Measurements from ENCODE around the gene RBP3.

DNA sequence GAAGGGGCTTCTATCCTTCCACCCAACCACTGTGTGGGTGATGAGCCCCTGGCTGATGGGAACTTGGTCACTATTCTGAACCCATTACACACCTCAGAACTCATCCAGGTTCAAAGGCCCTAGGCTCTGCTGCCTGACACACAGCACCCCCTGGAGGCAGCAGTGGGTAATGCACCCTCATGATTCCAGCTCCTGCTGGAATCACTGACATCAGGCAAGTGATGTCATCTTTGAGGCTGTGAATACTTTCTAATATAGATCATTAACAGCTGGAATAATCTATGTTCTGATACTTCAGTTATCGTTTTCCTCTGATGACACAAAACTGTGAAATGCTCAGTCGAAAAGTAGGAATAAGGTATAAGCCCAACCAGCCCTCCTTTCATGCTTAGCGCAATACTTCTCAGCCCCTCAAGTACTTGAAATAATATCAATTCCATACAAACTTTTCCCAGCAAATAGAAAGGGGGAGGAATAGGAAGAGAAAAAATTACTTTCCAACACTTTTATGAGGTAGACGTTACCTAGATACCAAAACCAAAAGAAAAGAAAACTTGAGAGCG is 7.5 kb upstream of the RBP3 start:
- TF ChIP-seq, protein P1, sequence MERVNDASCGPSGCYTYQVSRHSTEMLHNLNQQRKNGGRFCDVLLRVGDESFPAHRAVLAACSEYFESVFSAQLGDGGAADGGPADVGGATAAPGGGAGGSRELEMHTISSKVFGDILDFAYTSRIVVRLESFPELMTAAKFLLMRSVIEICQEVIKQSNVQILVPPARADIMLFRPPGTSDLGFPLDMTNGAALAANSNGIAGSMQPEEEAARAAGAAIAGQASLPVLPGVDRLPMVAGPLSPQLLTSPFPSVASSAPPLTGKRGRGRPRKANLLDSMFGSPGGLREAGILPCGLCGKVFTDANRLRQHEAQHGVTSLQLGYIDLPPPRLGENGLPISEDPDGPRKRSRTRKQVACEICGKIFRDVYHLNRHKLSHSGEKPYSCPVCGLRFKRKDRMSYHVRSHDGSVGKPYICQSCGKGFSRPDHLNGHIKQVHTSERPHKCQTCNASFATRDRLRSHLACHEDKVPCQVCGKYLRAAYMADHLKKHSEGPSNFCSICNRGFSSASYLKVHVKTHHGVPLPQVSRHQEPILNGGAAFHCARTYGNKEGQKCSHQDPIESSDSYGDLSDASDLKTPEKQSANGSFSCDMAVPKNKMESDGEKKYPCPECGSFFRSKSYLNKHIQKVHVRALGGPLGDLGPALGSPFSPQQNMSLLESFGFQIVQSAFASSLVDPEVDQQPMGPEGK (CRISPR knock-in tag; IDR thresholded peaks at IDR 0.05; ENCODE audit: borderline replicate concordance) = no peak
- TF ChIP-seq, protein P2, sequence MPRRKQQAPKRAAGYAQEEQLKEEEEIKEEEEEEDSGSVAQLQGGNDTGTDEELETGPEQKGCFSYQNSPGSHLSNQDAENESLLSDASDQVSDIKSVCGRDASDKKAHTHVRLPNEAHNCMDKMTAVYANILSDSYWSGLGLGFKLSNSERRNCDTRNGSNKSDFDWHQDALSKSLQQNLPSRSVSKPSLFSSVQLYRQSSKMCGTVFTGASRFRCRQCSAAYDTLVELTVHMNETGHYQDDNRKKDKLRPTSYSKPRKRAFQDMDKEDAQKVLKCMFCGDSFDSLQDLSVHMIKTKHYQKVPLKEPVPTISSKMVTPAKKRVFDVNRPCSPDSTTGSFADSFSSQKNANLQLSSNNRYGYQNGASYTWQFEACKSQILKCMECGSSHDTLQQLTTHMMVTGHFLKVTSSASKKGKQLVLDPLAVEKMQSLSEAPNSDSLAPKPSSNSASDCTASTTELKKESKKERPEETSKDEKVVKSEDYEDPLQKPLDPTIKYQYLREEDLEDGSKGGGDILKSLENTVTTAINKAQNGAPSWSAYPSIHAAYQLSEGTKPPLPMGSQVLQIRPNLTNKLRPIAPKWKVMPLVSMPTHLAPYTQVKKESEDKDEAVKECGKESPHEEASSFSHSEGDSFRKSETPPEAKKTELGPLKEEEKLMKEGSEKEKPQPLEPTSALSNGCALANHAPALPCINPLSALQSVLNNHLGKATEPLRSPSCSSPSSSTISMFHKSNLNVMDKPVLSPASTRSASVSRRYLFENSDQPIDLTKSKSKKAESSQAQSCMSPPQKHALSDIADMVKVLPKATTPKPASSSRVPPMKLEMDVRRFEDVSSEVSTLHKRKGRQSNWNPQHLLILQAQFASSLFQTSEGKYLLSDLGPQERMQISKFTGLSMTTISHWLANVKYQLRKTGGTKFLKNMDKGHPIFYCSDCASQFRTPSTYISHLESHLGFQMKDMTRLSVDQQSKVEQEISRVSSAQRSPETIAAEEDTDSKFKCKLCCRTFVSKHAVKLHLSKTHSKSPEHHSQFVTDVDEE (CRISPR knock-in tag; IDR thresholded peaks at IDR 0.05) = no peak
- TF ChIP-seq RARB (CRISPR knock-in tag; IDR thresholded peaks at IDR 0.05) (no peak), ZFP30 (CRISPR knock-in tag; IDR thresholded peaks at IDR 0.05) (no peak), ARNTL (CRISPR knock-in tag; IDR thresholded peaks at IDR 0.05; ENCODE audit: borderline replicate concordance, low read depth) (no peak)
- TF ChIP-seq, protein P3, sequence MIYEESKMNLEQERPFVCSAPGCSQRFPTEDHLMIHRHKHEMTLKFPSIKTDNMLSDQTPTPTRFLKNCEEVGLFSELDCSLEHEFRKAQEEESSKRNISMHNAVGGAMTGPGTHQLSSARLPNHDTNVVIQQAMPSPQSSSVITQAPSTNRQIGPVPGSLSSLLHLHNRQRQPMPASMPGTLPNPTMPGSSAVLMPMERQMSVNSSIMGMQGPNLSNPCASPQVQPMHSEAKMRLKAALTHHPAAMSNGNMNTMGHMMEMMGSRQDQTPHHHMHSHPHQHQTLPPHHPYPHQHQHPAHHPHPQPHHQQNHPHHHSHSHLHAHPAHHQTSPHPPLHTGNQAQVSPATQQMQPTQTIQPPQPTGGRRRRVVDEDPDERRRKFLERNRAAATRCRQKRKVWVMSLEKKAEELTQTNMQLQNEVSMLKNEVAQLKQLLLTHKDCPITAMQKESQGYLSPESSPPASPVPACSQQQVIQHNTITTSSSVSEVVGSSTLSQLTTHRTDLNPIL (CRISPR knock-in tag; IDR thresholded peaks at IDR 0.05; ENCODE audit: low read depth) = no peak

Measured in SK-N-SH treated with all-trans-retinoic acid at 6 μM for 48 hours (cell line).